Right atrium auricular region (tissue), 2 donors: ENCODE data around the gene GMPR. TPM values are rescaled to one million over a fixed set of nuclear protein-coding genes. Genes with fewer than 3 reads are reported as not detected.

Source experiments
- DNase-seq: peaks from one replicate; pipeline ENCODE4 v3.0.0-alpha.2; 2019; ENCODE audit warnings: low spot score
- H3K27ac ChIP-seq, 2 donors: fragments of 200-600 bp; sonication (generic); 1 replicate in 1 of 2; 2 replicates in 1 of 2; pipeline ENCODE4 v1.5.1; 2016 to 2019
- H3K27me3 ChIP-seq, 2 donors: fragments of 200-600 bp; sonication (generic); one replicate each; pipeline versions ENCODE4 v1.5.1 to v1.6.0; 2017 to 2019
- H3K36me3 ChIP-seq: fragments of 200-600 bp; sonication (generic); one replicate; pipeline ENCODE4 v1.5.1; 2016
- H3K4me1 ChIP-seq, 2 donors: fragments of 200-600 bp; sonication (generic); one replicate each; pipeline versions ENCODE4 v1.5.1 to v1.6.0; 2017 to 2019
- H3K4me3 ChIP-seq, 2 donors: fragments of 200-600 bp; sonication (generic); 1 replicate in 1 of 2; 2 replicates in 1 of 2; pipeline ENCODE4 v1.5.1; 2017 to 2019; ENCODE audit warnings: mild to moderate bottlenecking in 1 of 2, moderate library complexity in 1 of 2
- H3K9me3 ChIP-seq, 2 donors: fragments of 200-600 bp; sonication (generic); one replicate each; pipeline ENCODE4 v1.5.1; 2019
- CTCF ChIP-seq, 2 donors: fragments of 200-600 bp; sonication (generic); IDR thresholded peaks; one replicate each; pipeline ENCODE4 v1.5.1; 2019; ENCODE audit warnings: antibody characterized with exemption in 2 of 2
- total RNA-seq, 2 donors: library from RNA; depleted of rRNA; stranded (reverse); fragments of >200 nt; gene quantifications; one replicate each; pipeline ENCODE4 v1.1.0, GENCODE V29; 2016

Gene GMPR
- total RNA-seq, 2 donors from 2014 or later: 70.1 to 89.5 TPM

- Histone ChIP-seq H3K27me3 (no peaks in the 10 kb centered on the region), H3K4me1 (peaks cover 0 to 22% of the 10 kb centered on the region in 2 donors), H3K4me3 (no peak overlapping the region), H3K27ac (no peak overlapping the region), H3K9me3 (no peaks in the 10 kb centered on the region), H3K36me3 (no peaks in the 10 kb centered on the region)
- no peak for TF ChIP-seq CTCF (IDR thresholded peaks at IDR 0.05)
- no peak for DNase-seq
Observed at GRCh38 chr6:16313732-16314131, 75.3 kb downstream of the GMPR start.

GRCh38 chr6:16314296-16314695, 75.9 kb downstream of the GMPR start:
- Histone ChIP-seq H3K4me1 (peaks cover 0 to 27% of the 10 kb centered on the region in 2 donors), H3K27me3 (no peaks in the 10 kb centered on the region), H3K36me3 (no peaks in the 10 kb centered on the region), H3K27ac (no peak overlapping the region), H3K9me3 (no peaks in the 10 kb centered on the region), H3K4me3 (no peak overlapping the region)
- TF ChIP-seq CTCF (IDR thresholded peaks at IDR 0.05): no peak
- DNase-seq: no peak

DNA sequence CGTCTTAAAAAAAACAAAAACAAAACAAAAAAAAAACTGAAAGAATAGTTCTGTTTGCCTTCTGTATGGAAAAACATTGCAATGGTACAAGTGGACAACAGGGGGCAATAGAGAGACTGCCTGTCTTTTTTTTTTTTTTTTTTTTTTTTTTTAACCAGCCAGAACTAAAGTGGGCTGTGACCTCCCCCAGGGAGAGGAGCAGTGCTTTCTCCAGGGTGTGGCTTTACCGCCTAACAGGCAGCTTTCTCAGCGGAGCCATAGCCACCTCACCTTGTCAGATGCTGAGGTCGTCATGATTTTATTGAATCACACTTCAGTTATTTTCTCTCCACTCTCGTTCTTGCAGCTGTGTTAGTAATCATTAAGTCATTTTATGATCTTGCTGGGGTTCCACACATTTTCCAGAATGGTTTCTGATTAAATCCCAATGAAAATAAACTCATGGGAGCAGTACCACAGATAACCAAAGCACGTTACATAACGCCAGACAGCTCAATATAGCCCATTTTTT, 78.4 kb downstream of the GMPR start:
- no peaks in the 10 kb centered on the region for H3K27me3 ChIP-seq
- peak; percentile 77 to 78 for TF ChIP-seq CTCF (IDR thresholded peaks at IDR 0.05)
- H3K4me1 ChIP-seq: peaks cover 0 to 51% of the 10 kb centered on the region in 2 donors
- no peaks in the 10 kb centered on the region for H3K36me3 ChIP-seq
- H3K9me3 ChIP-seq: no peaks in the 10 kb centered on the region
- DNase-seq: no peak
- peak overlapping the region; percentile 84 to 93 for H3K27ac ChIP-seq
- H3K4me3 ChIP-seq: no peak overlapping the region

GRCh38 chr6:16318538-16318937, 80.2 kb downstream of the GMPR start:
- Histone ChIP-seq H3K27me3 (no peaks in the 10 kb centered on the region), H3K9me3 (no peaks in the 10 kb centered on the region), H3K27ac (peak overlapping the region; percentile 84 to 93), H3K4me1 (peaks cover 0 to 67% of the 10 kb centered on the region in 2 donors), H3K36me3 (no peaks in the 10 kb centered on the region), H3K4me3 (no peak overlapping the region)
- no peak for DNase-seq
- no peak for TF ChIP-seq CTCF (IDR thresholded peaks at IDR 0.05)

GRCh38 chr6:16318953-16319720, 80.8 kb downstream of the GMPR start:
- Histone ChIP-seq H3K4me3 (no peak overlapping the region), H3K4me1 (peaks cover 0 to 69% of the 10 kb centered on the region in 2 donors), H3K27ac (peak overlapping the region; percentile 84 to 93), H3K9me3 (no peaks in the 10 kb centered on the region), H3K27me3 (no peaks in the 10 kb centered on the region), H3K36me3 (no peaks in the 10 kb centered on the region)
- TF ChIP-seq CTCF (IDR thresholded peaks at IDR 0.05): no peak
- no peak for DNase-seq
